HTERT RPE-1 (cell line): ENCODE results near the gene ZCCHC9.
"Not testable (repeated sequence)": the region's sequence is repeated elsewhere in the genome, so short reads cannot be mapped to it uniquely, and the experiment has no call there.

ENCODE experiments used
- in situ Hi-C: fragments of 300-500 bp; cut with MboI; formaldehyde crosslinking; loops from 4 replicates; pipeline ENCODE4 v1.14.3; 2020; ENCODE audit warnings: low sequenced_read_pairs

Gene ZCCHC9, protein sequence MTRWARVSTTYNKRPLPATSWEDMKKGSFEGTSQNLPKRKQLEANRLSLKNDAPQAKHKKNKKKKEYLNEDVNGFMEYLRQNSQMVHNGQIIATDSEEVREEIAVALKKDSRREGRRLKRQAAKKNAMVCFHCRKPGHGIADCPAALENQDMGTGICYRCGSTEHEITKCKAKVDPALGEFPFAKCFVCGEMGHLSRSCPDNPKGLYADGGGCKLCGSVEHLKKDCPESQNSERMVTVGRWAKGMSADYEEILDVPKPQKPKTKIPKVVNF

DNA sequence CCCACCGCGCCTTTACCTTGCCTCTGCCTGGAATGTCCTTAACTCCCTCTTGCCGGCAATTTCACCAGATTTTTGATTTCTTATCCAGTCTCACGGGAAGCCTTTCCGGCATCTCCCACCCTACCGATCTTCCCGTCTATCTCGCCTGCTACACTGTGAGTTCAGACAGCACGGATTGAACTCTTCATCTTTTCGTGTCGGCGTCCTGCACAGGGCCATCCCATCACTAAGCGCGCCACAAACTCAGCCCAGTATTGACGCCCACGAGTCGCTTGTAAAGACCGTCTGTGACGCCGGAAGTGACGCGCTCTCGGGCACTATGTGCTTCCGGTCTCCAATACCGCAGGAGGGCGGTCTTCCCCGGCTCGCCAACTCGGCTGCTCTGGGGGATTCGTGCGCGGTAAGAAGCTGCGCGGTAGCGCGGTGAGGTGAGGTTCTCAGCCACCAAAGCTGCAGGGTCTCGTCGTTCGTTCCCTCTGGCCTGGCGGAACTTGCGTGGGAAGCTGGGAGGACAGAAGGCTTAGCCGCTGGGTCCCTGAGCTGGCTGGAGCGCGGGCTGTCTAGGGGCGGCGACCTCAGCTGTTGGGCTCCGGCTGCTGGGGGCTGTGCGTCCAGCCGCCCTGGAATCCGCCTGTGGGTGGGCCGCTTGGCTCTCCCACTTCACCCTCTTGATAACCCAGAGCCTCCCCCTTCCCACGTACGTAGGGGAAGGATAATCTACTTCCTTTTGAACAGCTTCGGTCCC is at the start of gene ZCCHC9:
Gene ZCCHC9, plus strand, starts transcription at position 317 of the 745 bp plus-strand sequence. CDS start 3,171 bp downstream, outside the sequence.
- in situ Hi-C loops, result no loop called here

DNA sequence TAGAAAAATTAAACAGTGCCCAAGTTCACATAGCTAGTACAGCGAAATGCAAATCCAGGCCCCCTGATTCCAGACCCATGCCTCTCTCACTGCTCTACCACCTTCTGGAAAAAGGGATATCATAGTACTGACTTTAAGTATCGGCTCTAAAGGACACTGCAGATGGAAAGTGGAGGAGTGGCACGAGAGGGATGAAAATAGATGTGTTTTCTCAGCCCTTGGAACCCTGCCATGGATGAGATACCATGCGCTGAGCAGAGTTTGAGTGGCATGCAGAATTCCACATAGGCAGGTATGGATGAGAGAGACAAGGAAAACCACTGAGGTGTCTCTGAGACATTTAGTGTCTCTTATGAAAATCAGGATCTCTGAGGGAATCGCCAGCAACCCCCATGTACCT is 49.5 kb upstream of the ZCCHC9 start:
- in situ Hi-C loops, result no loop called here

DNA sequence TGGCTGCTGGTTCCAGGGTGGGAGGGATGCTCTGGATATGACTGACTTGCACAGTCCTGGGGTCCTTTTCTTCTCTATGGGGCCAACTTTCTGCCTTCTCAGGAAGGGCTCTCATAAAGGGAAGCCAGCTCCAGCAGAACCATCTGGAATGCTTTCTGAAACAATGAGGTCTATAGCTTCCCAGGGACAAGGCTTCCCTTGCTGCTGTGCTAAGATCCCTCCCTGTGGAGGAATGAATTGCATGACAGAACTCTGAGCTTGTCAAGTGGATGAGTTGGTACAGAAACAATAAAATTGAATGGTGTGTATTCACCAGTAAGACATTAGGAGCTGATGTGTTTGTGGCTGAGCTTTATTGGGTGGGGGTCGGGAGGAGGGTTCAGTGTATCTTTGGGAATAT is 48.5 kb upstream of the ZCCHC9 start:
- in situ Hi-C loops, result no loop called here

DNA sequence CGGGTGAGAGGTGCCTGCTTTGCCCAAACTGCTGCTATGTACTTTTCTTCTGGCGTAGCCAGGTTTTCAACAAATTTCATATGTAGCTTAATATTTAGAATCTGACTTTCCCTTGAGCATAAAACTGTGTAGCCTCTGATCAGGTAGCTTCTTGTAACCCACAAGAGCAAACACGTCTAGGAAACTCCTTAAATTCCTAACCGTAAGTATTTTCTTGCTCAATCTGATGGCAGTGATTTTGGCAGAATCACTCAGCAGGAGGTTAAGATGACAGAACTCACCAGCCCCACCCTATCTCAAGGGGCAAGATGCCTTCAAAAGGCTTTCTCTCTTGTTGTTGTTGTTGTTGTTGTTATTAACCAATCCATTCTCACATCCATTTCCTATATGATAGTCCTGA is 47.5 kb upstream of the ZCCHC9 start:
- in situ Hi-C loops, result no loop called here

DNA sequence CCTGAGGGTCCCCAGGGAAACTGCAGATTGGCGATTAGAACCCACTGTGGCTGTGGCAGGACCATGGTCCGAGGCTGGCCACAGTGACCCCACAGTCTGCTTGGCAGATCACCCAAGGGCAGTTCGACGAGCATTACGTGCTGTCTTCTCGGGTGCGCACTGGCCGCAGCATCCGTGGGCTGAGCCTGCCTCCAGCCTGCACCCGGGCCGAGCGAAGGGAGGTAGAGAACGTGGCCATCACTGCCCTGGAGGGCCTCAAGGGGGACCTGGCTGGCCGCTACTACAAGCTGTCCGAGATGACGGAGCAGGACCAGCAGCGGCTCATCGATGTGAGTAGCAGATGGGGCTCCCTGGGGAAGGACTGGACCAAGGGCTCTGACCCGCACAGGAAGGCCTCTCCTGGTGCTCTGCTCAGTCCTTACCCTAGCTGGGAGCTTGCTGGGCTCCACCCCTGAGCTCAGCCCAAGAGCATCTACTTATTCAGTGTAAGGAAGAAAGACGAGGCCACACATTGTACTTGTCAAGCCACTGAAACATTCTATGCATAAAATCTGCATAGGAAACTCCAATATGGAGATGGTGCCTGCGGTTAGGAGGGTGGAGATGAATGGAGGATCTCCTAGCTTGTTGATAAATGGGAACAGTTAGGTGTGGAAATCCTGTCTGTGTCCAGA is 46.4 kb upstream of the ZCCHC9 start:
- in situ Hi-C loops, result no loop called here

GRCh38 chr5:81256766-81257165 is 44.6 kb upstream of the ZCCHC9 start:
- in situ Hi-C loops, result no loop called here

- in situ Hi-C loops, result not testable (repeated sequence)
Observed at GRCh38 chr5:81262796-81263195, 38.6 kb upstream of the ZCCHC9 start.

- in situ Hi-C loops, result no loop called here
Observed at GRCh38 chr5:81265101-81265500, 36.3 kb upstream of the ZCCHC9 start.

- in situ Hi-C loops, result no loop called here
Observed at GRCh38 chr5:81268521-81269196, 32.7 kb upstream of the ZCCHC9 start.

- in situ Hi-C loops, result no loop called here
Observed at GRCh38 chr5:81269751-81270393, 31.5 kb upstream of the ZCCHC9 start.

DNA sequence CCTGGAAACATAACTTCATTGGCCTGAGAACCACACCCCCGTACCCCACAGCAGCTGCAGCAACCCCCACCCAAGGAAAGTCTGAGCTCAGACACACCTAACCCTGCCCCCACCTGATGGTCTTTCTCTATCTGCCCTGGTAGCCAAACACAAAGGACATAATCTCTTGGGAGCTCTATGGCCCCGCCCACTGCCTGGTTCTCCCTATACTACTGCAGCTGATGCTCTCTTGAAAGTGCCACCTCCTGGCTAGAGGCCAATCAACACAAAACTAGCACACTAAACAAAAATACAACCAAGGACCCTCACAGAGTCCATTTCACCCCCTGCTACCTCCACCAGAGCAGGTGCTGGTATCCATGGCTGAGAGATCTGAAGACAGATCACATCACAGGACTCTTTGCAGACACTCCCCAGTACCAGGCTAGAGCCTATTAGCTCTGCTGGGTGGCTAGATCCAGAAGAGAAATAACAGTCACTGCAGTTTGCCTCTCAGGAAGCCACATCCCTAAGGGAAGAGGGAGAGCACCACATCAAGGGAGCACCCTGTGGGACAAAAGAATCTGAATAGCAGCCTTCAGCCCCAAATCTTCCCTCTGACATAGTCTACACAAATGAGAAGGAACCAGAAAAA is 30.9 kb upstream of the ZCCHC9 start:
- in situ Hi-C loops, result not testable (repeated sequence)

- in situ Hi-C loops, result no loop called here
Observed at GRCh38 chr5:81283976-81284375, 17.4 kb upstream of the ZCCHC9 start.

GRCh38 chr5:81286059-81286617 is 15.2 kb upstream of the ZCCHC9 start:
- in situ Hi-C loops, result no loop called here

GRCh38 chr5:81288021-81288433 is 13.4 kb upstream of the ZCCHC9 start:
- in situ Hi-C loops, result no loop called here

- in situ Hi-C loops, result no loop called here
Observed at GRCh38 chr5:81290146-81290545, 11.2 kb upstream of the ZCCHC9 start.

GRCh38 chr5:81292130-81292529 is 9.3 kb upstream of the ZCCHC9 start:
- in situ Hi-C loops, result no loop called here

DNA sequence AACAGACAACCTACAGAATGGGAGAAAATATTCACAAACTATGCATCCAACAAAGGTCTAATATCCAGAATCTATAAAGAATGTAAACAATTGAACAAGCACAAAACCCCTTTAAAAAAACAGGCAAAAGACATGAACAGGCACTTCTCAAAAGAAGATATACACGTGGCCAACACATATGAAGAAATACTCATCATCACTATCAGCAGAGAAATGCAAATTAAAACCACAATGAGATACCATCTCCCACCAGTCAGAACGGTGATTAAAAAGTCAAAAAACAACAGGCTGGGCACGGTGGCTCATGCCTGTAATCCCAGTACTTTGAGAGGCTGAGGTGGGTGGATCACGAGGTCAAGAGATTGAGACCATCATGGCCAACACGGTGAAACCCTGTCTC is 7.4 kb upstream of the ZCCHC9 start:
- in situ Hi-C loops, result not testable (repeated sequence)

GRCh38 chr5:81297531-81297930 is 3.9 kb upstream of the ZCCHC9 start:
- in situ Hi-C loops, result no loop called here

DNA sequence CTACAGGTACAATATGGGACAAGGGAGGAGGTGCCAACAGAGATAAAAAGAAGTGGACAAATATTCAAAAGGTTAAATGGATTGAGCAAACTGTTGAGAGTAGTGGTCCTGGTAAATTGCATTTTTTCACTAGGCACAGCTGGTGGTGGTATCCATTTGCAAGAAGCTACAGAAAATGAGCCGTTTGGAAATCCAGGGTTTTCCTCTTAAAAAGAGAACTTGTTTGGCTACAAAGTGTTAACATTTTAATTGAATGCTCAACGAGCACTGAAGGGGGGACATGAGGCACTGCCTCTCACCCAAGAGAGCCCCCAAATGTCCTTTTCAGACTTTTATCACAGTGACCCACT is 491 bp upstream of the ZCCHC9 start:
- in situ Hi-C loops, result no loop called here

- in situ Hi-C loops, result no loop called here
Observed at GRCh38 chr5:81302596-81302995, 1.2 kb downstream of the ZCCHC9 start.
